Duodenal mucosa (tissue), 2 donors: Measurements from ENCODE around the gene KCNK5.
A peak's percentile ranks its signal among the peaks of the same experiment; 100 is the strongest.

Experiments used
- H3K27ac ChIP-seq: one replicate; pipeline ENCODE4 v1.7.0; 2013; ENCODE audit warnings: low read depth, low read length
- H3K27me3 ChIP-seq, 2 donors: one replicate each; pipeline ENCODE4 v1.7.0; 2013; ENCODE audit warnings: low read length in 2 of 2, control low read depth in 1 of 2; ENCODE audit not compliant: insufficient read depth in 2 of 2, control insufficient read depth in 1 of 2
- H3K36me3 ChIP-seq, 2 donors: one replicate each; pipeline ENCODE4 v1.7.0; 2013; ENCODE audit warnings: low read length in 2 of 2, control low read depth in 1 of 2; ENCODE audit not compliant: insufficient read depth in 2 of 2, control insufficient read depth in 1 of 2
- H3K4me1 ChIP-seq, 2 donors: one replicate each; pipeline ENCODE4 v1.7.0; 2013; ENCODE audit warnings: low read length in 2 of 2, control low read depth in 1 of 2; ENCODE audit not compliant: insufficient read depth in 2 of 2, control insufficient read depth in 1 of 2
- H3K4me3 ChIP-seq, 2 donors: one replicate each; pipeline ENCODE4 v1.7.0; 2013; ENCODE audit warnings: low read length in 2 of 2, low read depth in 1 of 2
- H3K9ac ChIP-seq, 2 donors: one replicate each; pipeline ENCODE4 v1.7.0; 2013; ENCODE audit warnings: low read length in 2 of 2, low read depth in 1 of 2
- H3K9me3 ChIP-seq, 2 donors: one replicate each; pipeline ENCODE4 v1.7.0; 2013; ENCODE audit warnings: low read length in 2 of 2, control low read depth in 1 of 2; ENCODE audit not compliant: control insufficient read depth in 1 of 2

The KCNK5 gene

DNA sequence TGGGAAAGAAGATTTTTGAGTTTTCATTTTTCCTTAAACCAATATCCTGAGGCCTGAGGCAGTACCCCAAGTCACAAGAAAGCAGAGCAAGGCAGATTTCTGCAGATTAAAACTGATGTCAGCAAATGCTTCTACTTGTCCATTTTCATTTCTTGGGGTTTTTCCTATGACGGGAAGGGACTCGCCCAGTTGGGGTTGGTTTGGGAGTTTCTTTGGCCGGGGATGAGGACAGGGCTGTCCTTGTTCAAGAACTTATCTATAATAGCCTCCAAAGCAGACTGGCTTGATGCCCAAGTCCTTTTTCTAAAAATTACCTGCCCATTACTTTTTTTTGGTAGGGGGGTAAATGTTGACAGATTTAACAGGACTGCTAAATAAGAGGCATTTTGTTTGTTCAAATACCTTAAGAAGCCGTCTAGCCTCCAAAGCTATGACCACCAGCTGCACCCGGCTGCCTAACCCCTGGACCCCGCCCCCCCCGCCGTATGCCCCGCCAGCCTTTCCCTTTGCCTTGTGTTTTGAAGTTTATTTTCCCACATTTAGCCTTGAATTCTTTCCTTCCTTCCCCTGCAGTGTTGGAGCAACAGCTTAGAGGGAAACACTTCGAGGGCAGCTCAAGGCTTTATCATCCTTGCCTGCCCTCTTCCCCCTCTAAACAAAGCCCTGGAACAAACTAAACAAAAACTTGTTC, 2.5 kb downstream of the KCNK5 start:
- Histone ChIP-seq H3K9me3 (no peaks in the 10 kb centered on the region), H3K4me3 (peak overlapping the region; percentile 92), H3K9ac (peak overlapping the region; percentile 81 to 93), H3K36me3 (no peaks in the 10 kb centered on the region), H3K4me1 (peaks cover 46 to 51% of the 10 kb centered on the region in 2 donors), H3K27me3 (no peaks in the 10 kb centered on the region), H3K27ac (peak overlapping the region; percentile 42)

GRCh38 chr6:39225946-39226437, 3.3 kb downstream of the KCNK5 start:
- Histone ChIP-seq H3K27ac (peak overlapping the region; percentile 42), H3K9me3 (no peaks in the 10 kb centered on the region), H3K4me3 (peak overlapping the region; percentile 92), H3K4me1 (peaks cover 54 to 56% of the 10 kb centered on the region in 2 donors), H3K36me3 (peaks cover 0 to 5% of the 10 kb centered on the region in 2 donors), H3K9ac (peak overlapping the region; percentile 52 to 81), H3K27me3 (no peaks in the 10 kb centered on the region)

DNA sequence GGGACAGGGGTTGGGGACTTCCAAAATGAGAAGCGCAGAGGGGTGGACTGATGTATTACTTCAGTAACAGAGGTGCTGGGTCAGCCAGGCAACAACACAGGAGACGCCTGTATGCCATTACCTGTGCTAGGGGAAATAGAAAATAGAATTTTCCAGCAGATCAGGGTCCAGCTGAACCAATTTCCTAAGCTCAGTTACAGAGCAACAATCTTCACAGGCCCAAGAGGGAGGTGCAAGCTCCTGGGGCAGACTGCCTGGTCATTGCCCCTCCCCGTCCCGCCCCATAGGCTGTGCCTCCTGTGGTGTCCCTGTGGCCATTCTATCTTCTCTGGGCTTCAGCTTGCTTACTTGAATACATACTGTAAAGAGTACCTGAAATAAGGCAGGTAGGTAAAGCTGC, 3.7 kb downstream of the KCNK5 start:
- peak overlapping the region; percentile 92 for H3K4me3 ChIP-seq
- H3K9ac ChIP-seq, result peak overlapping the region; percentile 48 to 81
- peak overlapping the region; percentile 42 for H3K27ac ChIP-seq
- no peaks in the 10 kb centered on the region for H3K9me3 ChIP-seq
- no peaks in the 10 kb centered on the region for H3K27me3 ChIP-seq
- H3K4me1 ChIP-seq, result peaks cover 58 to 61% of the 10 kb centered on the region in 2 donors
- H3K36me3 ChIP-seq, result peaks cover 0 to 10% of the 10 kb centered on the region in 2 donors

DNA sequence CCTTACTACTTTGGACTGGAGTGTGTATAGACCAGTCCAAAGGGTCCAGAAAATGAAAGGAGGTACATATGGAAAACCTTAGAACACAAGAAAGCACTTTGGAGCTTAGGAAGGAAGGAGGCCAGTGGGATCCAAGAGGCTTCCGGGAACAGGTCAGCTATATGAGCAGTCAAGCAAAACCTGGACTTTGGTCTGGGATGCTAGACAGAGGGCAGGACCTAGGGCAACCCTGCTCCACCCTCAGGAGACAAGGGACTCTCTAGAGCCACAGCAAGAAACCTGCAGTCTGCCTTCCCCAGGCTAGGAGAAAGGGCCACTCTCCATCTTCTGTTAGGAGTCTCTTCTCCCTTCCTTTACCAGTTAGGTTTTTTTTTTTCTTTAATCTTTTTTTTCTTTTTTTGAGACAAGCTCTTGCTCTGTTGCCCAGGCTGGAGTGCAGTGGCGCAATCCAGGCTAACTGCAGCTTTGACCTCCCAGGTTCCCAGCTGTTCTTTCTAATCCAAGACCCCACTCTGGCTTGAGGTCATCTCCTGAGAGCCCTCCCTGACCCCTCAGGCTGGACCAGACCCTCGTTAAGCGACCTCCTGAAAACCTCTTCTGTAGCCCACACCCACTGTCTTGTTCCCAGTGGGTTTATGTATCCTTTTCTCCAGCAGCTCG, 4.6 kb downstream of the KCNK5 start:
- no peaks in the 10 kb centered on the region for H3K27me3 ChIP-seq
- H3K9ac ChIP-seq, result peak overlapping the region; percentile 1 to 48
- H3K27ac ChIP-seq, result peak overlapping the region; percentile 33
- peaks cover 0 to 13% of the 10 kb centered on the region in 2 donors for H3K36me3 ChIP-seq
- H3K4me3 ChIP-seq, result peak overlapping the region; percentile 17
- peaks cover 67 to 70% of the 10 kb centered on the region in 2 donors for H3K4me1 ChIP-seq
- H3K9me3 ChIP-seq, result no peaks in the 10 kb centered on the region

DNA sequence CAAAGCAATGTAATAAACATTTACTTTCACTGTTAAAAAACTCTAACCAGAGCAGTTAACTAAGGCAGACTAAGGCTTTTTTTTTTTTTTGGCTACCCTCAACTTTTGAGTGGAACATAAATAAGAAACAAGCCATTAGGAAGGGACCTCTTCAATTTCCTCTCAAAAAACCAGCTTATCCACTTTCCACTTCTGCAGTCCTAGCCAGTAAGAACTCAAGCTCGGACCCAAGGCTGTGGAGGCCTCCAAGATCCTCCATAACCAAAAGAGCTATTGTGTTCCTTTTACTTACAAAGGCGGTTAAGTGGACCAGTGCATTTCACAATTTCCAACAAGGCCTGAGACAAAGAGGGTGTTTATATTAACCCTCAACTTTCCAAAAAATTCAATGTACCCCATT, 5.3 kb downstream of the KCNK5 start:
- no peak overlapping the region for H3K9ac ChIP-seq
- H3K4me3 ChIP-seq, result peak overlapping the region in 1 of 2 donors; percentile 17
- no peak overlapping the region for H3K27ac ChIP-seq
- peaks cover 0 to 13% of the 10 kb centered on the region in 2 donors for H3K36me3 ChIP-seq
- H3K27me3 ChIP-seq, result no peaks in the 10 kb centered on the region
- H3K9me3 ChIP-seq, result no peaks in the 10 kb centered on the region
- H3K4me1 ChIP-seq, result peaks cover 72 to 76% of the 10 kb centered on the region in 2 donors

DNA sequence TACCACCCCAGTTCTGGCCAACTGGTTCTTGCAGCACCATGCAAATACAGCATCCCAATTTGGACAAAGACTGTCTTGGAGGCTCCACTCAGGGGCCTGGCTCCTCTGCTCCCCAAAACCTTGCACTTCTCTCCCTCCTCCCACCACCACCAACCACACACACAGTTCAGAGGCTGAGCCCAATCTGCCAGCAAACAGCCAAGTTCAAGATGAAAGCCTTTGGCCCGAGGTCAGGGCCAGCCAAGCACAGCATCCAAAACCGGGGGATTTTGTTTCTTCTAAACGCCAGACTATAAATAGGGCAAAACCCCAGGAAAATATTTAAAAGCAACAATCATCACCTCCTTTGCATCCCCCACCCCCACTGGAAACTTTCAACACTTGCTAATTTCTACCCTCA, 5.7 kb downstream of the KCNK5 start:
- Histone ChIP-seq H3K4me3 (no peak overlapping the region), H3K27ac (no peak overlapping the region), H3K9me3 (no peaks in the 10 kb centered on the region), H3K27me3 (no peaks in the 10 kb centered on the region), H3K9ac (no peak overlapping the region), H3K36me3 (peaks cover 0 to 13% of the 10 kb centered on the region in 2 donors), H3K4me1 (peaks cover 76 to 77% of the 10 kb centered on the region in 2 donors)

DNA sequence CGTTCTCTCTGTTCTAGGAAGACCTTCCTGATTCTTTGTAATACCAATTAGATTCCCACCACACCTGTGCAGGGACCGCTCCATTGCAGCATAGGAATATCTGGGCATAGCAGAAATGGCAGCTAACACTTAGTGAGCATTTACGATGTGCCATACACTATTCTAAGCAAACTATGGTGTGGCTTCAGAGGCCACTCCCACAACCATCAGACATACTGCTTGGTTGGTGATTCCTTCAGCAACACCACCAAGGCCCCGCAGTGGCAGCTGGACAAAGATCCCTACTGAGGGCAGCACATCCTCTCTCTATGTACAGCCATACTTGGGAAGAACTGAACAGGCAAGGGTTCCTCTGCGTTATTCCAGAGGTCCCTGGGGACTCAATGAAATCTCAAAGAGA, 6.2 kb downstream of the KCNK5 start:
- Histone ChIP-seq H3K4me1 (peaks cover 76 to 82% of the 10 kb centered on the region in 2 donors), H3K27ac (no peak overlapping the region), H3K9ac (no peak overlapping the region), H3K9me3 (no peaks in the 10 kb centered on the region), H3K27me3 (no peaks in the 10 kb centered on the region), H3K36me3 (peaks cover 0 to 13% of the 10 kb centered on the region in 2 donors), H3K4me3 (no peak overlapping the region)

GRCh38 chr6:39221779-39222641, 7.3 kb downstream of the KCNK5 start:
- no peaks in the 10 kb centered on the region for H3K9me3 ChIP-seq
- H3K27me3 ChIP-seq, result no peaks in the 10 kb centered on the region
- peaks cover 80 to 91% of the 10 kb centered on the region in 2 donors for H3K4me1 ChIP-seq
- H3K27ac ChIP-seq, result no peak overlapping the region
- H3K4me3 ChIP-seq, result no peak overlapping the region
- H3K36me3 ChIP-seq, result peaks cover 0 to 13% of the 10 kb centered on the region in 2 donors
- H3K9ac ChIP-seq, result no peak overlapping the region

DNA sequence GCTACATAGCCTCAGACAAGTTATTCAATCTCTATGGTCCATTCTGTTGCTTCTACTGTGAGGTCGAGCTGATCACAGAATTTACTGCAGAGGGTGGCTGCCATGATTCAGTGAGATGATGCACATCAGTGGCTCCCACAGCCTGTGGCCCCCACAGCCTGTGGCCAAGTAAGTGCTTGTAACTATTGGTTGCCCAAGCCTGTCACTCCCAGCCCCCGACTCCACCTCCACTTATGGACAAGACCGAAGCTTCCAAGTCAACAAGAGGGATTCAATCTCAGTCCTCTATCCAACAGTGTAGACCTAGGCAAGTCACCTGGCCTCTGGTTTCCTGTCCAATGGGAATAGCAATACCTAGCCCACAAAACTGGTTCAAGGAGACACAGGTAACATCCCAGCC, 8.2 kb downstream of the KCNK5 start:
- Histone ChIP-seq H3K9ac (no peak overlapping the region), H3K27ac (no peak overlapping the region), H3K9me3 (no peaks in the 10 kb centered on the region), H3K27me3 (no peaks in the 10 kb centered on the region), H3K4me3 (no peak overlapping the region), H3K36me3 (peaks cover 0 to 18% of the 10 kb centered on the region in 2 donors), H3K4me1 (peaks cover 84 to 92% of the 10 kb centered on the region in 2 donors)
